HepG2 (cell line): Measurements from ENCODE around the gene SAAL1. TPM values are rescaled to one million over a fixed set of nuclear protein-coding genes. Genes with fewer than 3 reads are reported as not detected.

Source experiments
- ATAC-seq: fragments of 200-7000 bp; cut with Tn5 transposase; 3 replicates; pipeline ENCODE4 v1.9.1; 2020; ENCODE audit warnings: mild to moderate bottlenecking, moderate library complexity
- BruUV-seq: library from RNA; stranded (reverse); fragments of 400-500 nt; replicated peaks from 2 replicates; lab custom pipeline; 2021; lab: Mats Ljungman, UMichigan
- CTCF ChIA-PET: fragments of 300-600 bp; formaldehyde crosslinking; extraction: SDS; loops from one replicate; lab custom pipeline; 2021; ENCODE audit warnings: low total read pairs, inconsistent platforms, low intra/inter-chr PET ratio; lab: Yijun Ruan, JAX
- POLR2A ChIA-PET: fragments of 350-600 bp; sonication (Branson Sonifier 250); formaldehyde crosslinking; loops from one replicate; lab custom pipeline; 2020; ENCODE audit warnings: antibody characterized with exemption, inconsistent platforms; lab: Yijun Ruan, JAX
- DNase-seq: peaks from one replicate; pipeline ENCODE4 v3.0.0-alpha.2; 2015; ENCODE audit warnings: low spot score
- FAIRE-seq: peaks from 3 replicates; lab custom pipeline; 2011; peaks lifted over from hg19 to GRCh38; lab: Jason Lieb, UNC
- H2AFZ ChIP-seq: one replicate; pipeline ENCODE4 v1.6.1; 2011; ENCODE audit warnings: low read length, inconsistent platforms
- H3K27ac ChIP-seq: fragments of 300-600 bp; 3 replicates; pipeline ENCODE4 v1.8.0; 2011; ENCODE audit warnings: mixed run types, mild to moderate bottlenecking, mixed read lengths, low read length, inconsistent platforms; ENCODE audit not compliant: insufficient read depth; ENCODE audit errors: extremely low read length
- H3K27me3 ChIP-seq, 2 experiments: fragments of 200-600 bp in 1 of 2; 2 replicates in 1 of 2; 3 replicates in 1 of 2; pipeline versions ENCODE4 v1.6.0 to v1.8.0; 2011; ENCODE audit warnings: low read length in 2 of 2, mild to moderate bottlenecking in 2 of 2, moderate library complexity in 2 of 2, inconsistent platforms in 1 of 2; ENCODE audit not compliant: insufficient read depth in 2 of 2, control insufficient read depth in 1 of 2
- H3K36me3 ChIP-seq, 2 experiments: fragments of 200-600 bp in 1 of 2; replicated peaks in 1 of 2; 2 replicates in 1 of 2; 3 replicates in 1 of 2; pipeline versions ENCODE4 v1.5.1 to v1.8.0; 2011; ENCODE audit warnings: low read length in 2 of 2, inconsistent platforms in 1 of 2; ENCODE audit not compliant: insufficient read depth in 2 of 2, control insufficient read depth in 1 of 2
- H3K4me1 ChIP-seq: 2 replicates; pipeline ENCODE4 v1.5.1; 2012; ENCODE audit warnings: low read length, inconsistent platforms; ENCODE audit not compliant: insufficient read depth
- H3K4me2 ChIP-seq: 2 replicates; pipeline ENCODE4 v1.6.0; 2011; ENCODE audit warnings: low read depth, low read length, inconsistent platforms
- H3K4me3 ChIP-seq, 3 experiments: fragments of 200-600 bp in 1 of 3; sonication (generic), shearing (Covaris generic) in 1 of 3; replicated peaks in 1 of 3; 2 replicates each; pipeline ENCODE4 v1.5.1; 2011 to 2016; ENCODE audit warnings: low read length in 3 of 3, inconsistent platforms in 2 of 3, low read depth in 2 of 3, mild to moderate bottlenecking in 2 of 3, control low read depth in 1 of 3, mixed read lengths in 1 of 3; ENCODE audit not compliant: insufficient read depth in 1 of 3
- H3K79me2 ChIP-seq: one replicate; pipeline ENCODE4 v1.6.1; 2011; ENCODE audit warnings: low read length, inconsistent platforms; ENCODE audit not compliant: insufficient read depth
- H3K9ac ChIP-seq: 2 replicates; pipeline ENCODE4 v1.6.0; 2011; ENCODE audit warnings: mild to moderate bottlenecking, low read depth, low read length, inconsistent platforms; ENCODE audit not compliant: insufficient read depth
- H3K9me3 ChIP-seq: 2 replicates; pipeline ENCODE4 v1.5.1; 2012; ENCODE audit warnings: mild to moderate bottlenecking, low read length
- H4K20me1 ChIP-seq: 2 replicates; pipeline ENCODE4 v1.6.0; 2011; ENCODE audit warnings: inconsistent platforms, mild to moderate bottlenecking, low read length, moderate library complexity; ENCODE audit not compliant: insufficient read depth
- BHLHE40 ChIP-seq: IDR thresholded peaks from 2 replicates; pipeline ENCODE4 v1.6.1; 2011; ENCODE audit warnings: low read length, improper control_type of control experiment
- HNRNPUL1 ChIP-seq: fragments of 200-400 bp; formaldehyde crosslinking; IDR thresholded peaks from 2 replicates; pipeline ENCODE4 v1.6.1; 2017; ENCODE audit warnings: low read depth, mild to moderate bottlenecking, low read length, moderate library complexity
- NKX3-1 ChIP-seq: sonication (generic); formaldehyde crosslinking; IDR thresholded peaks from 2 replicates; pipeline ENCODE4 v1.5.0; 2020; ENCODE audit warnings: missing genetic modification reagents
- RFX5 ChIP-seq: IDR thresholded peaks from 2 replicates; pipeline ENCODE4 v1.6.1; 2011; ENCODE audit warnings: low read depth, low read length, improper control_type of control experiment
- SNAPC5 ChIP-seq: sonication (generic); formaldehyde crosslinking; IDR thresholded peaks from 2 replicates; pipeline ENCODE4 v1.8.1; 2023; ENCODE audit warnings: mild to moderate bottlenecking, missing genetic modification reagents, borderline replicate concordance
- TP53 ChIP-seq: sonication (generic); formaldehyde crosslinking; conservative IDR thresholded peaks from 2 replicates; pipeline ENCODE4 v1.4.0; 2020; ENCODE audit warnings: missing genetic modification reagents
- ZNF205 ChIP-seq: IDR thresholded peaks from 2 replicates; pipeline ENCODE4 v1.6.1; 2018; ENCODE audit warnings: missing biosample characterization, missing genetic modification reagents
- ZNF235 ChIP-seq: sonication (generic); formaldehyde crosslinking; IDR thresholded peaks from 2 replicates; pipeline ENCODE4 v1.8.1; 2023; ENCODE audit warnings: mild to moderate bottlenecking, missing genetic modification reagents, borderline replicate concordance
- ZNF570 ChIP-seq: sonication (generic); formaldehyde crosslinking; IDR thresholded peaks from 2 replicates; pipeline ENCODE4 v1.4.0; 2020; ENCODE audit warnings: mild to moderate bottlenecking, missing genetic modification reagents, borderline replicate concordance
- ZNF746 ChIP-seq: sonication (generic); formaldehyde crosslinking; IDR thresholded peaks from 2 replicates; pipeline ENCODE4 v1.8.0; 2022; ENCODE audit warnings: mild to moderate bottlenecking, missing genetic modification reagents
- WGBS: methylation state at CpG from one replicate; pipeline ENCODE4 v1.1.6; 2017; ENCODE audit warnings: low lambda C conversion rate; 5-methylcytosine and 5-hydroxymethylcytosine counted together
- in situ Hi-C: cut with HindIII; loops from 2 replicates; pipeline ENCODE4 v1.10.0; 2017; ENCODE audit warnings: low pct_unique_long_range_greater_than_20kb; ENCODE audit not compliant: extremely low pct_ligation_motif_present
- intact Hi-C: fragments of 100-400 bp; cut with micrococcal nuclease; formaldehyde crosslinking; loops from one replicate; pipeline ENCODE4 v1.10.0; 2022; ENCODE audit not compliant: unreplicated experiment
- polyA plus RNA-seq, 8 experiments: library from polyadenylated mRNA; depleted of rRNA in 3 of 8; stranded (reverse) in 7 of 8; unstranded in 1 of 8; fragments of >200 nt; fragmentation: Illumina TruSeq in 4 of 8; extraction: Trizol in 4 of 8; gene quantifications; 2 replicates each; pipeline versions ENCODE4 v1.2.1 to v1.2.3, GENCODE V29; 2011 to 2016; ENCODE audit warnings: low read depth in 4 of 8, missing spikeins in 1 of 8, mixed read lengths in 1 of 8; ENCODE audit not compliant: insufficient read depth in 1 of 8
- total RNA-seq, 5 experiments: library from RNA; depleted of rRNA; stranded (reverse); fragments of >200 nt; fragmentation: Illumina TruSeq; extraction: Trizol; gene quantifications; 2 replicates each; pipeline ENCODE4 v1.2.3, GENCODE V29; 2016; ENCODE audit warnings: low read depth in 1 of 5
- TF ChIP-seq, protein P1 (sequence below): sonication (generic); formaldehyde crosslinking; IDR thresholded peaks from 2 replicates; pipeline ENCODE4 v1.4.0; 2020; ENCODE audit warnings: missing genetic modification reagents, mild to moderate bottlenecking, borderline replicate concordance

Gene SAAL1
- total and polyA plus RNA-seq, 2 of the 13 experiments (the other 11 are each of a cell fraction or from before 2014, with no cell fraction given), result 16.5 to 46.0 TPM

DNA sequence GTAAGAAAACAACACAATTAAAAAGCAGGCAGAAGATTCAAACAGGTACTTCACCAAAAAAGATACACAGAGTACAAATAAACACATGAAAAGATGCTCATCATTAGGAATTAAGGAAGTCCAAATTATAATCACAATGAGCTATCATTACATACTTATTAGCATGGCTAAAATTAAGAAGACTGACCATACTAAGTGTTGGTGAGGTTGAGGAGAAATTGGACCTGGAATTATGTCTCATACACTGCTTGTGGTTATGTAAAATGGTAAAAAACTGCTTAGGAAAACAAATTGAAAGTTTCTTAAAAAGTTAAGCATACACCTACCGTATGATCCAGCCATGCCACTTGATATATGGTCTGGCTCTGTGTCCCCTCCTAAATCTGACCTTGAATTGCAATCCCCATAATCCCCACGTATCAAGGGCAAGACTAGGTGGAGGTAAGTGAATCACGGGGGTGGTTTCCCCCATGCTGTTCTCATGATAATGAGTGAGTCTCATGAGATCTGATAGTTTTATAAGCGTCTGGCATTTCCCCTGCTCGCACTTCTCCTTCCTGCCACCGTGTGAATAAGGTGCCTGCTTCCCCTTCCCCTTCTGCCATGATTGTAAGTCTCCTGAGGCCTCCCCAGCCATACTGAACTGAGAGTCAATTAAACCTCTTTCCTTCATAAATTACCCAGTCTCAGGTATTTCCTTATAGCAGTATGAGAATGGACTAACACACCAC is 4.8 kb downstream of the SAAL1 start:
- Histone ChIP-seq H3K4me1 (peaks cover 12% of the 10 kb centered on the region), H4K20me1 (no peaks in the 10 kb centered on the region), H2AFZ (no peak overlapping the region), H3K79me2 (peaks cover 38% of the 10 kb centered on the region), H3K4me3 (no peak overlapping the region), H3K36me3 (peaks cover 8 to 21% of the 10 kb centered on the region in 2 experiments; a peak in 4 of 5 replicates), H3K27me3 (no peaks in the 10 kb centered on the region; a peak in 1 of 5 replicates), H3K27ac (no peak overlapping the region), H3K9me3 (no peaks in the 10 kb centered on the region), H3K9ac (no peak overlapping the region), H3K4me2 (no peak overlapping the region)
- BruUV-seq, result no TSS peak
- in situ Hi-C loops, result no loop called here
- ChIA-PET CTCF (no interaction called here), POLR2A (no interaction called here)
- WGBS, result 59% methylated on average over 6 of the region's 6 CpGs
- TF ChIP-seq NKX3-1 (CRISPR knock-in tag) (no peak), BHLHE40 (no peak), ZNF570 (CRISPR knock-in tag) (no peak), TP53 (CRISPR knock-in tag) (no peak)
- TF ChIP-seq, protein P1, sequence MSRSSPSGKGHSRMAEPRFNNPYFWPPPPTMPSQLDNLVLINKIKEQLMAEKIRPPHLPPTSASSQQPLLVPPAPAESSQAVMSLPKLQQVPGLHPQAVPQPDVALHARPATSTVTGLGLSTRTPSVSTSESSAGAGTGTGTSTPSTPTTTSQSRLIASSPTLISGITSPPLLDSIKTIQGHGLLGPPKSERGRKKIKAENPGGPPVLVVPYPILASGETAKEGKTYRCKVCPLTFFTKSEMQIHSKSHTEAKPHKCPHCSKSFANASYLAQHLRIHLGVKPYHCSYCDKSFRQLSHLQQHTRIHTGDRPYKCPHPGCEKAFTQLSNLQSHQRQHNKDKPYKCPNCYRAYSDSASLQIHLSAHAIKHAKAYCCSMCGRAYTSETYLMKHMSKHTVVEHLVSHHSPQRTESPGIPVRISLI (CRISPR knock-in tag), result no peak
- no peak for ATAC-seq
- no peak for FAIRE-seq
- no peak for DNase-seq
- intact Hi-C loops, result loop anchor here (10.0 kb wide), 1 partner anchor 336 kb away; no protein-coding TSS in a partner anchor

DNA sequence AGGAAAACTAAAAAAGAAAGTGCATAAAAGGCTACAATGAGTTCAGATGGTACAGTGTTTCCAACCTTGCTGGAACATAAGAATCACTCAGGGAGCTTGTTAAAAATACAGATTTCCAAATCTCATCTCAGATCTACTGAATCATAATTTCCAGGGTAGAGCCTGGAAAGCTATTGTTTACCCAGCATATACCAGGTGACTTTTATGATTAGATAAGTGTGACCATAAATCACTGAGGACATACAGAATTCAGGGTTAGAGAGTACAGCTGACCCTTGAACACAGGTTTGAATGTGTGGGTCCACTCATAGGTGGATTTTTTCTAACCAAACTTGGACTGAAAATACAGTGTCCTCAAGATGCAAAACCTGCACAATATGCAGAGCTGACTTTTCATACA is 11.9 kb downstream of the SAAL1 start:
- POLR2A ChIA-PET, result no interaction called here
- in situ Hi-C loops (no loop called here), intact Hi-C loops (no loop called here)
- TF ChIP-seq SNAPC5 (CRISPR knock-in tag), result no peak
- TF ChIP-seq HNRNPUL1, result no peak
- no peak for TF ChIP-seq ZNF746 (CRISPR knock-in tag)
- TF ChIP-seq ZNF235 (CRISPR knock-in tag), result no peak
- TF ChIP-seq RFX5, result no peak
- no peak for TF ChIP-seq ZNF205

More for the DNA sequence above, 11.9 kb downstream of the SAAL1 start:
- no peak for DNase-seq
- H4K20me1 ChIP-seq, result no peaks in the 10 kb centered on the region
- H3K36me3 ChIP-seq, result peaks cover 17 to 66% of the 10 kb centered on the region in 2 experiments
- H3K9ac ChIP-seq, result no peak overlapping the region
- no peaks in the 10 kb centered on the region for H3K4me1 ChIP-seq
- H3K9me3 ChIP-seq, result no peaks in the 10 kb centered on the region
- no peak overlapping the region for H2AFZ ChIP-seq
- H3K27me3 ChIP-seq, result no peaks in the 10 kb centered on the region
- no peak for ATAC-seq
- CTCF ChIA-PET, result no interaction called here
- no TSS peak for BruUV-seq
- H3K79me2 ChIP-seq, result peaks cover 9% of the 10 kb centered on the region
- H3K4me3 ChIP-seq, result no peak overlapping the region
- H3K27ac ChIP-seq, result no peak overlapping the region
- no peak for FAIRE-seq
- H3K4me2 ChIP-seq, result no peak overlapping the region
